ENCODE measurements around the gene SYNGR1.

GRCh38 chr22:39318507-39319283, 31.1 kb upstream of the SYNGR1 start:
- TF ChIP-seq CTCF (IDR thresholded peaks at IDR 0.05), result no peak
- TF ChIP-seq POLR2A (IDR thresholded peaks at IDR 0.05), result no peak

Data from thyroid gland (tissue), 4 donors.